NCI-H345 (cell line): ENCODE measurements around the gene PTPRN2.
A peak's percentile ranks its signal among the peaks of the same experiment; 100 is the strongest.
"Not testable (repeated sequence)": the region's sequence is repeated elsewhere in the genome, so short reads cannot be mapped to it uniquely, and the experiment has no call there.

Experiments used
- DNase-seq: peaks from one replicate; lab custom pipeline; 2025; lab: John Stamatoyannopoulos, UW

PTPRN2 gene

GRCh38 chr7:157849341-157849596 lies 738.4 kb downstream of the PTPRN2 start:
- DNase-seq: no peak

- DNase-seq: no peak
Observed at GRCh38 chr7:157848508-157849340, 738.9 kb downstream of the PTPRN2 start.

- DNase-seq: not testable (repeated sequence)
Observed at GRCh38 chr7:157847756-157848487, 739.7 kb downstream of the PTPRN2 start.

- DNase-seq: peak; percentile 43
Observed at GRCh38 chr7:157846746-157847145, 740.9 kb downstream of the PTPRN2 start.

GRCh38 chr7:157846271-157846670 lies 741.4 kb downstream of the PTPRN2 start:
- no peak for DNase-seq

- DNase-seq: no peak
Observed at GRCh38 chr7:157845203-157845835, 742.3 kb downstream of the PTPRN2 start.

GRCh38 chr7:157844611-157845010 lies 743.0 kb downstream of the PTPRN2 start:
- DNase-seq: no peak

- DNase-seq: no peak
Observed at GRCh38 chr7:157844141-157844540, 743.5 kb downstream of the PTPRN2 start.

GRCh38 chr7:157843336-157844140 lies 744.1 kb downstream of the PTPRN2 start:
- no peak for DNase-seq

- DNase-seq: no peak
Observed at GRCh38 chr7:157841773-157842370, 745.8 kb downstream of the PTPRN2 start.

GRCh38 chr7:157840914-157841772 lies 746.5 kb downstream of the PTPRN2 start:
- DNase-seq: no peak

GRCh38 chr7:157840174-157840913 lies 747.3 kb downstream of the PTPRN2 start:
- no peak for DNase-seq

- DNase-seq: no peak
Observed at GRCh38 chr7:157839672-157840167, 747.9 kb downstream of the PTPRN2 start.

GRCh38 chr7:157839226-157839625 lies 748.4 kb downstream of the PTPRN2 start:
- DNase-seq: no peak

- DNase-seq: no peak
Observed at GRCh38 chr7:157837561-157837960, 750.1 kb downstream of the PTPRN2 start.

GRCh38 chr7:157837047-157837446 lies 750.6 kb downstream of the PTPRN2 start:
- DNase-seq: no peak

- DNase-seq: no peak
Observed at GRCh38 chr7:157834501-157835163, 753.0 kb downstream of the PTPRN2 start.

- no peak for DNase-seq
Observed at GRCh38 chr7:157832866-157833607, 754.6 kb downstream of the PTPRN2 start.

- no peak for DNase-seq
Observed at GRCh38 chr7:157832421-157832820, 755.2 kb downstream of the PTPRN2 start.
